K562 (cell line): ENCODE results near the gene GAB2. TPM values are rescaled to one million over a fixed set of nuclear protein-coding genes. Genes with fewer than 3 reads are reported as not detected.

Experiments used
- CC2D1A ChIP-seq: fragments of 450-650 bp; IDR thresholded peaks from 2 replicates; pipeline ENCODE4 v1.6.1; 2017; ENCODE audit warnings: mild to moderate bottlenecking
- DACH1 ChIP-seq: fragments of 450-650 bp; IDR thresholded peaks from 2 replicates; pipeline ENCODE4 v1.6.1; 2018; ENCODE audit not compliant: partially characterized antibody
- DPF2 ChIP-seq: fragments of 450-650 bp; IDR thresholded peaks from 2 replicates; pipeline ENCODE4 v1.6.1; 2016
- IFI16 ChIP-seq: fragments of 250-450 bp; sonication (Bioruptor Pico); IDR thresholded peaks from 2 replicates; pipeline ENCODE4 v2.1.2; 2022; ENCODE audit warnings: mild to moderate bottlenecking, inconsistent platforms
- IRF1 ChIP-seq: sonication (generic); formaldehyde crosslinking; IDR thresholded peaks from 2 replicates; pipeline ENCODE4 v1.8.0; 2022; ENCODE audit warnings: missing genetic modification reagents, mild to moderate bottlenecking, borderline replicate concordance
- MXD1 ChIP-seq: fragments of 250-450 bp; sonication (Bioruptor Pico); IDR thresholded peaks from 2 replicates; pipeline ENCODE4 v1.8.0; 2021; ENCODE audit warnings: borderline replicate concordance, mild to moderate bottlenecking, moderate library complexity; ENCODE audit not compliant: poor library complexity, severe bottlenecking
- NFIC ChIP-seq: fragments of 450-650 bp; IDR thresholded peaks from 2 replicates; pipeline ENCODE4 v1.6.1; 2017; ENCODE audit warnings: mild to moderate bottlenecking, inconsistent platforms
- RAD21 ChIP-seq, 2 experiments: fragments of 250-450 bp in 1 of 2; fragments of 450-650 bp in 1 of 2; sonication (Bioruptor Pico) in 1 of 2; formaldehyde crosslinking in 1 of 2; IDR thresholded peaks in 1 of 2; conservative IDR thresholded peaks in 1 of 2; 2 replicates each; pipeline versions ENCODE4 v1.4.0 to v1.8.0; 2020 to 2022; ENCODE audit warnings: mild to moderate bottlenecking in 2 of 2, moderate library complexity in 1 of 2
- RBBP5 ChIP-seq: fragments of 200-600 bp; sonication (generic); IDR thresholded peaks from 2 replicates; pipeline ENCODE4 v1.6.1; 2012; ENCODE audit warnings: borderline replicate concordance, mild to moderate bottlenecking, low read length, control low read depth, inconsistent platforms; ENCODE audit not compliant: insufficient read depth, poor library complexity, severe bottlenecking
- REST ChIP-seq, 2 experiments: fragments of 450-650 bp; formaldehyde crosslinking in 1 of 2; IDR thresholded peaks; 2 replicates each; pipeline versions ENCODE4 v1.4.0 to v1.6.1; 2014 to 2020; ENCODE audit warnings: mild to moderate bottlenecking in 2 of 2, borderline replicate concordance in 1 of 2, low read depth in 1 of 2
- THAP7 ChIP-seq: fragments of 250-450 bp; sonication (Bioruptor Pico); IDR thresholded peaks from 2 replicates; pipeline ENCODE4 v1.5.0; 2021
- ZNF316 ChIP-seq: fragments of 450-650 bp; IDR thresholded peaks from 2 replicates; pipeline ENCODE4 v1.6.1; 2016
- polyA plus RNA-seq, 8 experiments: library from polyadenylated mRNA; depleted of rRNA in 4 of 8; stranded (reverse) in 5 of 8; unstranded in 3 of 8; fragments of >200 nt; fragmentation: Nextera tagmentation in 2 of 8; fragmentation: Illumina TruSeq in 1 of 8; extraction: Ambion mirVana in 2 of 8; extraction: Trizol in 1 of 8; gene quantifications; 2 replicates each; pipeline versions ENCODE4 v1.2.1 to v1.2.3, GENCODE V29; 2011 to 2014; ENCODE audit warnings: inconsistent platforms in 1 of 8, missing spikeins in 1 of 8
- total RNA-seq, 7 experiments: library from RNA; depleted of rRNA in 6 of 7; stranded (reverse); fragments of >200 nt in 6 of 7; fragmentation: Illumina TruSeq in 2 of 7; extraction: Trizol in 2 of 7; gene quantifications; 2 replicates each; pipeline versions ENCODE4 v1.2.1 to v1.2.3, GENCODE V29; 2011 to 2021; ENCODE audit warnings: low replicate concordance in 1 of 7
- TF ChIP-seq, protein P1 (sequence below), 2 experiments: fragments of 150-350 bp in 1 of 2; IDR thresholded peaks; 2 replicates each; pipeline ENCODE4 v1.6.1; 2012 to 2016; ENCODE audit warnings: low read depth in 2 of 2, low read length in 2 of 2, mild to moderate bottlenecking in 1 of 2, moderate library complexity in 1 of 2

Gene GAB2
- total and polyA plus RNA-seq, 9 of the 15 experiments (the other 6 are each of a cell fraction or from before 2014, with no cell fraction given): 2.3 to 35.2 (median 16.1) TPM

GRCh38 chr11:78256962-78257361 lies 160.7 kb downstream of the GAB2 start (continued):
- TF ChIP-seq RAD21 (CRISPR knock-in tag; conservative IDR thresholded peaks at IDR 0.05 in 1 of 2, IDR thresholded peaks at IDR 0.05 in 1 of 2) (peak in 1 of 2 experiments; percentile 20; a peak in 2 of 4 replicates), REST (IDR thresholded peaks at IDR 0.05; ENCODE audit: borderline replicate concordance) (peak; percentile 45), REST (CRISPR knock-in tag; IDR thresholded peaks at IDR 0.05; ENCODE audit: low read depth) (no peak), DPF2 (peak; percentile 74), IFI16 (no peak), MXD1 (CRISPR knock-in tag) (no peak), RBBP5 (no peak), NFIC (peak; percentile 37), DACH1 (peak; percentile 17), CC2D1A (peak; percentile 20), ZNF316 (peak; percentile 60), IRF1 (CRISPR knock-in tag) (no peak), THAP7 (no peak)
- TF ChIP-seq, protein P1, sequence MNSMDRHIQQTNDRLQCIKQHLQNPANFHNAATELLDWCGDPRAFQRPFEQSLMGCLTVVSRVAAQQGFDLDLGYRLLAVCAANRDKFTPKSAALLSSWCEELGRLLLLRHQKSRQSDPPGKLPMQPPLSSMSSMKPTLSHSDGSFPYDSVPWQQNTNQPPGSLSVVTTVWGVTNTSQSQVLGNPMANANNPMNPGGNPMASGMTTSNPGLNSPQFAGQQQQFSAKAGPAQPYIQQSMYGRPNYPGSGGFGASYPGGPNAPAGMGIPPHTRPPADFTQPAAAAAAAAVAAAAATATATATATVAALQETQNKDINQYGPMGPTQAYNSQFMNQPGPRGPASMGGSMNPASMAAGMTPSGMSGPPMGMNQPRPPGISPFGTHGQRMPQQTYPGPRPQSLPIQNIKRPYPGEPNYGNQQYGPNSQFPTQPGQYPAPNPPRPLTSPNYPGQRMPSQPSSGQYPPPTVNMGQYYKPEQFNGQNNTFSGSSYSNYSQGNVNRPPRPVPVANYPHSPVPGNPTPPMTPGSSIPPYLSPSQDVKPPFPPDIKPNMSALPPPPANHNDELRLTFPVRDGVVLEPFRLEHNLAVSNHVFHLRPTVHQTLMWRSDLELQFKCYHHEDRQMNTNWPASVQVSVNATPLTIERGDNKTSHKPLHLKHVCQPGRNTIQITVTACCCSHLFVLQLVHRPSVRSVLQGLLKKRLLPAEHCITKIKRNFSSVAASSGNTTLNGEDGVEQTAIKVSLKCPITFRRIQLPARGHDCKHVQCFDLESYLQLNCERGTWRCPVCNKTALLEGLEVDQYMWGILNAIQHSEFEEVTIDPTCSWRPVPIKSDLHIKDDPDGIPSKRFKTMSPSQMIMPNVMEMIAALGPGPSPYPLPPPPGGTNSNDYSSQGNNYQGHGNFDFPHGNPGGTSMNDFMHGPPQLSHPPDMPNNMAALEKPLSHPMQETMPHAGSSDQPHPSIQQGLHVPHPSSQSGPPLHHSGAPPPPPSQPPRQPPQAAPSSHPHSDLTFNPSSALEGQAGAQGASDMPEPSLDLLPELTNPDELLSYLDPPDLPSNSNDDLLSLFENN (IDR thresholded peaks at IDR 0.05; ENCODE audit: low read depth in 2 of 2, low read length in 2 of 2): no peak
